PC-3 (cell line): Measurements from ENCODE around the gene METTL21A. TPM values are rescaled to one million over a fixed set of nuclear protein-coding genes. Genes with fewer than 3 reads are reported as not detected.

ENCODE experiments used
- ATAC-seq: fragments of 200-7000 bp; cut with Tn5 transposase; 2 replicates; pipeline ENCODE4 v1.9.1; 2020; ENCODE audit warnings: mild to moderate bottlenecking, moderate library complexity
- BruUV-seq: library from RNA; stranded (reverse); fragments of 400-500 nt; replicated peaks from 2 replicates; lab custom pipeline; 2021; lab: Mats Ljungman, UMichigan
- CTCF ChIA-PET: fragments of 300-600 bp; sonication (Branson Sonifier 250); formaldehyde crosslinking; loops from one replicate; lab custom pipeline; 2022; ENCODE audit warnings: antibody characterized with exemption; lab: Charles Lee
- POLR2A ChIA-PET: fragments of 300-600 bp; sonication (Branson Sonifier 250); formaldehyde crosslinking; loops from one replicate; lab custom pipeline; 2022; ENCODE audit warnings: antibody characterized with exemption; ENCODE audit not compliant: unreplicated experiment; lab: Charles Lee
- DNase-seq: peaks from one replicate; pipeline ENCODE4 v3.0.0-alpha.2; 2015
- H2AFZ ChIP-seq: fragments of 300-600 bp; sonication (generic); 2 replicates; pipeline ENCODE4 v1.6.0; 2016; ENCODE audit warnings: antibody characterized with exemption, low read length
- H3F3A ChIP-seq: fragments of 300-600 bp; sonication (generic); one replicate; pipeline ENCODE4 v1.6.0; 2017; ENCODE audit warnings: antibody characterized with exemption, low read length, control low read depth, mild to moderate bottlenecking; ENCODE audit not compliant: unreplicated experiment
- H3K27ac ChIP-seq: fragments of 300-600 bp; sonication (generic); 2 replicates; pipeline ENCODE4 v1.5.1; 2016; ENCODE audit warnings: mild to moderate bottlenecking, low read length
- H3K27me3 ChIP-seq: fragments of 300-600 bp; sonication (generic); 2 replicates; pipeline ENCODE4 v1.6.1; 2016; ENCODE audit warnings: low read length, mixed read lengths
- H3K36me3 ChIP-seq: fragments of 300-600 bp; sonication (generic); 2 replicates; pipeline ENCODE4 v1.6.1; 2016; ENCODE audit warnings: low read depth, mixed run types, low read length, mixed read lengths
- H3K4me1 ChIP-seq: fragments of 300-600 bp; sonication (generic); 2 replicates; pipeline ENCODE4 v1.5.1; 2016; ENCODE audit warnings: low read length; ENCODE audit not compliant: insufficient read depth
- H3K4me2 ChIP-seq: fragments of 300-600 bp; sonication (generic); 2 replicates; pipeline ENCODE4 v1.6.0; 2016; ENCODE audit warnings: low read length
- H3K4me3 ChIP-seq: fragments of 300-600 bp; sonication (generic); 2 replicates; pipeline ENCODE4 v1.5.1; 2016; ENCODE audit warnings: mild to moderate bottlenecking, low read length, mixed read lengths
- H3K79me2 ChIP-seq: fragments of 300-600 bp; sonication (generic); 2 replicates; pipeline ENCODE4 v1.6.1; 2017; ENCODE audit warnings: low read length, mixed read lengths
- H3K9ac ChIP-seq: fragments of 300-600 bp; sonication (generic); 2 replicates; pipeline ENCODE4 v1.6.0; 2016; ENCODE audit warnings: mild to moderate bottlenecking, low read length
- H3K9me2 ChIP-seq: fragments of 300-600 bp; sonication (generic); replicated peaks from 2 replicates; pipeline ENCODE4 v1.6.1; 2016; ENCODE audit warnings: mixed run types, low read length, mixed read lengths
- H3K9me3 ChIP-seq: fragments of 300-600 bp; sonication (generic); 2 replicates; pipeline ENCODE4 v1.6.1; 2016; ENCODE audit warnings: low read length, mixed read lengths
- H4K20me1 ChIP-seq: fragments of 300-600 bp; sonication (generic); 2 replicates; pipeline ENCODE4 v1.6.1; 2016; ENCODE audit warnings: low read length, mixed read lengths
- EZH2 ChIP-seq: fragments of 300-600 bp; sonication (generic); IDR thresholded peaks from one replicate; pipeline ENCODE4 v1.6.1; 2017; ENCODE audit warnings: antibody characterized with exemption, mild to moderate bottlenecking, low read length; ENCODE audit not compliant: unreplicated experiment
- EZH2phosphoT487 ChIP-seq: fragments of 300-600 bp; sonication (generic); IDR thresholded peaks from 2 replicates; pipeline ENCODE4 v1.6.1; 2018; ENCODE audit warnings: mild to moderate bottlenecking, antibody characterized with exemption, low read length, borderline replicate concordance
- intact Hi-C: fragments of 100-400 bp; cut with micrococcal nuclease; formaldehyde crosslinking; loops from 2 replicates; pipeline ENCODE4 v1.9.0; 2023
- total RNA-seq: library from RNA; depleted of rRNA; stranded (reverse); fragments of >200 nt; gene quantifications from 2 replicates; pipeline ENCODE4 v1.2.3, GENCODE V29; 2014
- TF ChIP-seq, protein P1 (sequence below): fragments of 300-600 bp; sonication (generic); conservative IDR thresholded peaks from 2 replicates; pipeline ENCODE4 v1.5.1; 2017; ENCODE audit warnings: antibody characterized with exemption, low read depth, mild to moderate bottlenecking, low read length

METTL21A gene
- total RNA-seq, 1 experiment from 2014 or later = 35.3 TPM

DNA sequence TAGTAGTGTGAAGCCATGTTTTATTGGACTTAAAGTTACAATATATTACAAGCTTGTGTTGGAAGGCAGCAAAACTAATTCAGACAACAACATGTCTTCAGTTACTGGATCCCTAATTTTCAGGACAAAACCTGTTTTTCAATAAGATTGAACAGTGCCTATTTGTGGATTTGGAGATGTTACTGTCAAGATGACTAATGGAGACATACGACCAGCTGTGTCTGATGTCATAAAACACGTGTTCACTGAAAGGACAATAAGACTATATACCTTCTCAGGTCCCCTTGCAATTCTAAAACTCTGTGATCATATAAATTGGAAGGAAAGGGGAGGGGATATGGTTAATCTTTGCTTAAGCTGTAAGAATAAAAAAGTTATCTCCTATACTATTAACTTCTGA lies 21.7 kb downstream of the METTL21A start:
- intact Hi-C loops = no loop called here
- BruUV-seq = no TSS peak
- DNase-seq = no peak
- no peak overlapping the region for H2AFZ ChIP-seq
- H3K4me3 ChIP-seq = no peak overlapping the region
- H3K4me2 ChIP-seq = no peak overlapping the region
- H3K27ac ChIP-seq = no peak overlapping the region
- no peaks in the 10 kb centered on the region for H3K79me2 ChIP-seq
- CTCF ChIA-PET = no interaction called here
- POLR2A ChIA-PET = no interaction called here
- H4K20me1 ChIP-seq = no peaks in the 10 kb centered on the region
- no peak overlapping the region for H3K9ac ChIP-seq
- TF ChIP-seq EZH2 = no peak
- no peak for TF ChIP-seq EZH2phosphoT487
- TF ChIP-seq, protein P1, sequence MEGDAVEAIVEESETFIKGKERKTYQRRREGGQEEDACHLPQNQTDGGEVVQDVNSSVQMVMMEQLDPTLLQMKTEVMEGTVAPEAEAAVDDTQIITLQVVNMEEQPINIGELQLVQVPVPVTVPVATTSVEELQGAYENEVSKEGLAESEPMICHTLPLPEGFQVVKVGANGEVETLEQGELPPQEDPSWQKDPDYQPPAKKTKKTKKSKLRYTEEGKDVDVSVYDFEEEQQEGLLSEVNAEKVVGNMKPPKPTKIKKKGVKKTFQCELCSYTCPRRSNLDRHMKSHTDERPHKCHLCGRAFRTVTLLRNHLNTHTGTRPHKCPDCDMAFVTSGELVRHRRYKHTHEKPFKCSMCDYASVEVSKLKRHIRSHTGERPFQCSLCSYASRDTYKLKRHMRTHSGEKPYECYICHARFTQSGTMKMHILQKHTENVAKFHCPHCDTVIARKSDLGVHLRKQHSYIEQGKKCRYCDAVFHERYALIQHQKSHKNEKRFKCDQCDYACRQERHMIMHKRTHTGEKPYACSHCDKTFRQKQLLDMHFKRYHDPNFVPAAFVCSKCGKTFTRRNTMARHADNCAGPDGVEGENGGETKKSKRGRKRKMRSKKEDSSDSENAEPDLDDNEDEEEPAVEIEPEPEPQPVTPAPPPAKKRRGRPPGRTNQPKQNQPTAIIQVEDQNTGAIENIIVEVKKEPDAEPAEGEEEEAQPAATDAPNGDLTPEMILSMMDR = no peak
- H3K36me3 ChIP-seq = 0 out of 2 replicates have a peak, but pooled peaks cover 3% of the 10 kb centered on the region
- no peaks in the 10 kb centered on the region for H3K27me3 ChIP-seq
- no peak for ATAC-seq
- no peaks in the 10 kb centered on the region for H3K9me2 ChIP-seq
- H3F3A ChIP-seq = no peaks in the 10 kb centered on the region
- H3K4me1 ChIP-seq = peaks cover 4% of the 10 kb centered on the region; the same call in 1 of the 2 replicates
- no peaks in the 10 kb centered on the region for H3K9me3 ChIP-seq

DNA sequence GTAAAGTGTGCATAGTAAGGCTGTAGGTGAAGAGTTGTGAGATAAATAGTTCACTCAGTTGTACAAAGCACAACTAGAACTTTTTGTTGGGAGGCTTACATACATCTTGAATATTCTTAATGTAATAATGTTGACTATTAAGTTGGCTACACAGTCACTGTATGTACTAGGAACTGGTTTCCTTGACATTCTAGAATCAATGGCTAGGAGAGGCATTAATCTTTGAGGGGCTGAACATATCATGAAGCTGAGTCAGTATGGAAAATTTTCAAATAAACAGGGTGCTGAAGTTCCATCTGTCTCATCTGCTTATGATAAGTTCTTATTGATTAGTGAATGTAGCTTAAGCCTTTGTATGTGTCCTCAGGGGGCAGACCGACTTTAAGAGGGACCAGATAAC lies 23.4 kb downstream of the METTL21A start:
- DNase-seq (no peak), ATAC-seq (no peak)
- no peaks in the 10 kb centered on the region for H3K9me3 ChIP-seq
- intact Hi-C loops = no loop called here
- H3K9me2 ChIP-seq = no peaks in the 10 kb centered on the region
- H3K36me3 ChIP-seq = peaks cover 14% of the 10 kb centered on the region; the same call in 1 of the 2 replicates
- TF ChIP-seq, protein P1 = no peak
- TF ChIP-seq EZH2 = no peak
- TF ChIP-seq EZH2phosphoT487 = no peak
- H3K27ac ChIP-seq = no peak overlapping the region
- H3K4me3 ChIP-seq = no peak overlapping the region
- ChIA-PET POLR2A (no interaction called here), CTCF (no interaction called here)
- no peaks in the 10 kb centered on the region for H3K27me3 ChIP-seq
- no peak overlapping the region for H3K4me2 ChIP-seq
- no peak overlapping the region for H2AFZ ChIP-seq
- H4K20me1 ChIP-seq = no peaks in the 10 kb centered on the region
- H3K9ac ChIP-seq = no peak overlapping the region
- H3K4me1 ChIP-seq = peaks cover under 1% of the 10 kb centered on the region; the same call in 1 of the 2 replicates
- BruUV-seq = no TSS peak
- no peaks in the 10 kb centered on the region for H3K79me2 ChIP-seq
- no peaks in the 10 kb centered on the region for H3F3A ChIP-seq

DNA sequence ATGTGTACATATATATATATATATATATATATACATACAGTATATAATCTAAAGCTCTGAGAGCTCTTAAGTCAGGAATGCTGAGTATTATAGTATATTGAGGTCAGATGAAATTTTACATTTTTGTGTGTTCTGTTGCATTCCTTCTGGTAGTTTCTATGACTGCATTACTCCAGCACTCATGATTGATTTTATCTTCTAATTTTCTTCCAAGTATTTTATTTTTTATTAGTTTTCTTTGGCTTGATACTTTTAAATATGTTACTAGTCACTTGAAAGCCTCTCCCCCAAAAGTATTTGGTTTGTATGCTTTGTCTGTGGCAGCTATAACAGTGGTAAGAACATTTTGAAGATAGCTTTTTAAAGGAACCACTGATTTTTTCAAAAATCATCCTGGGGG lies 25.0 kb downstream of the METTL21A start:
- ChIA-PET POLR2A (no interaction called here), CTCF (no interaction called here)
- ATAC-seq = no peak
- Histone ChIP-seq H3K4me1 (no peaks in the 10 kb centered on the region), H3K27ac (no peak overlapping the region), H3K4me3 (no peak overlapping the region), H3K9me3 (no peaks in the 10 kb centered on the region), H3K79me2 (no peaks in the 10 kb centered on the region), H2AFZ (no peak overlapping the region), H3F3A (no peaks in the 10 kb centered on the region), H3K9me2 (no peaks in the 10 kb centered on the region), H3K36me3 (peaks cover 14% of the 10 kb centered on the region; the same call in 1 of the 2 replicates), H3K9ac (no peak overlapping the region), H4K20me1 (no peaks in the 10 kb centered on the region), H3K27me3 (no peaks in the 10 kb centered on the region), H3K4me2 (no peak overlapping the region)
- intact Hi-C loops = no loop called here
- BruUV-seq = no TSS peak
- DNase-seq = no peak
- TF ChIP-seq EZH2 (no peak), EZH2phosphoT487 (no peak)
- TF ChIP-seq, protein P1 = no peak
